Activated T-helper 1 cell treated with anti-CD3 and anti-CD28 coated beads, Interleukin-2, amount 50 U/mL, for 16 hours (primary cell): ENCODE measurements around the gene TTF2.

ENCODE experiments used
- DNase-seq, 2 donors: peaks; one replicate each; pipeline ENCODE4 v3.0.0-alpha.2; 2020; ENCODE audit warnings: low read depth in 1 of 2, low spot score in 1 of 2

The TTF2 gene

DNA sequence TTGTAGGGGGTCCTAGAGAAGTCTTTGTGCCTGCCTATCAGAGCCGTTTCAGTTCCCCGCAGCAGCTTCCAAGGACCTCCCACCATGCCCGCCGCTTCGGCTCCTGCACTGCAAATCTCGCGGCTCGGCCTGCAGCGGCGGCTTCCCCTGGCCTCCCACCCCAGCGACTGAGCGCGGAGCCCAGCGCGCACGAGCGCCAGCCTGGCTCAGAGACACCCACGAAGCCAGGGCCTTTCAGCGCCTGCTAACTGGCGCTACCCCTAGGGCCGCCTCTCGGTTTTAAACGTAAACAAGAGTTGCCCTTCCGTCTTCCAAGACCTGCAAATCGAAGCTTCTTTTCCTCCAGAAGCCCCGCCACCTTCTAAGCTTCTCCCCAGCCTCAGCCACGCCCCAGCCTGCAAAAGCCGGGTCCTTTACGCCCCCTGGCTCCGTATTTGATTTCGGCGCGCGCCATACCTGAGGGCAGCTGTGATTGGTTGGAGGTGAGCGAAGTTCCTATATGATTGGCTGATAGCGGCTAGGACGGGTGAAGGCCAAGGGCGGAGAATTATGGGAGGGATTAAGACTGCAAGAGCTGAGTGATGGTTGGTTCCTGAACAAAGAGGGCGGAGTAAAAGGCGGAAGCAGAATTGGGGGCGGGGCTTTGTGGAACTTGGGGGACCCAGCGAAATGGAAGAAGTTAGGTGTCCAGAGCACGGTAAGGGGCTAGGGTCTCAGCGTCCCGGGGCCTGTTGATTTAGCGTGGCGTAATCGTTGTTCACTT is at the start of gene TTF2:
Gene TTF2 (plus strand): TSS at position 649 of the 763 bp plus-strand sequence. CDS start 21 bp downstream, at position 670.
- peak; percentile 81 to 89 for DNase-seq

DNA sequence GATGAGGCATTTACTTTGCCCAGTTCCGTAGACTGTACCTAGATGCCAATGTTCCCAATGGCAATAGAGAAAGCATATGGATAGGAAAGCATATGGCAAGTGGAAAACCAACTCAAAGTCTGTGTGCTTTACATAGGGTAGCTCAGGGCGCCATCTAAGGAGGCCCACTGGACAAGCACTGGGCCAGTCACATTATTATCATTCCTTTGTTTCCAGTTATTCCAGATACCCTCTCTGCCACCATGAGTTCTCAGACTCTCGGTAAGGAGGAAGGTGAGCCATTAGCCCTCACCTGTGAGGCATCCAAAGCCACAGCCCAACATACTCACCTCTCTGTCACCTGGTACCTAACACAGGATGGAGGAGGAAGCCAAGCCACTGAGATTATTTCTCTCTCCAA is 48.8 kb upstream of the TTF2 start:
- DNase-seq = no peak

GRCh38 chr1:117013309-117013858 is 46.7 kb upstream of the TTF2 start:
- no peak for DNase-seq

DNA sequence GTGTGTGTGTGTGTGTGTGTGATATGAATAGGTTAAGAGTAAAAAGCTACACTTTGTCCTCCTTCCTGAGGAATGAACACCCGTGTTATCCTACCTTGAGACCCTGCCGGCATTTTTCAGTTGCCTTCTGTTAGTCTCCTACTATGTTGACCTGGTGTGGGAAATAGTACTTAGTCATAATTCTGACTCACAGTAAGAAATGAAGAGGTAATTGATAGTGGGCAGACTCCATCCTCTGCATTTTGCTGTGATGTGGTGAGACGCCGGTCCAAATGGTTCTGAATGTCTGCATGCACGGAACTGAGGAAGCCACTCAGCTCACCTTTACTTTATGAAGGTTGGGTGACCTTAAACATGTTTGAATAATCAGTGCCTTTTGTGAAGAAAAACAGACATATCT is 45.9 kb upstream of the TTF2 start:
- DNase-seq = no peak

DNA sequence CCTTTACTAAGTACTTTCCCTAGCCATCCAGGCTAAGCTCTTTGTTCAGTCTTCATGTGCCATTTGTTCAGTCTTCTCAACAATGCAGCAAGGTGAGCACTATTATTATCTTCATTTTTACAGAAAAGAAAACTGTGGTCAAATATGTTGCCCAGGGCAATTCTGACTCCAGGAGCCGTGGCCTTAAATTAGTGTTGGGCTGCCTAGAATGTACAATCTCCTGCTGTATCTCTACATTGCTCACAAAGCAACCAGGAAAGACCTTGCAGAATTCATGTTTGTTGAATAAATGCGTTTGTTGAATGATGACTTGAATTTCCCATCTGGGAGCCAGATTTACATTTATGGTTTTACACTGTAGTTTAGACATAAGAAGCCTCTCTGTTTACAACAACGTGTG is 44.4 kb upstream of the TTF2 start:
- DNase-seq = no peak

GRCh38 chr1:117017062-117017461 is 43.1 kb upstream of the TTF2 start:
- DNase-seq = no peak

DNA sequence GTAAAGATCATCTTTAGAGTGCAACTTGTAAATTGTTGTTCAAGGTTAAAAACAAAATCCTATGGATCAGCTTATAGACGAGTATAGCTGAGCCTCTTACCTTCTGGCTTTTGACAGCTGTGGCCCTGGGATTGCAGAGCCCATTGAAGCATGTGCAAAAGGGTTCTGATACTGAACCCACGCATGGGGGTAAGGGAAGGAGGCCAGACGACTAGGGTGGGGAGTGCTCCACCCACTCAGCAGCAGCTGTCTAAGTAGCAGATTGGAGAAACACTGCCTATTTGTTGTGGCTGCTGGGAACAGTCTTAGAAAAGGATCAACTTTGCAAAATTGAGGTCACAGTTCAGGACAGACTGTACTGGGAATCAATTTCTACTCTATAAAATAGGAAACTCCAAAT is 42.5 kb upstream of the TTF2 start:
- no peak for DNase-seq

- no peak for DNase-seq
Observed at GRCh38 chr1:117020526-117021156, 39.5 kb upstream of the TTF2 start.

DNA sequence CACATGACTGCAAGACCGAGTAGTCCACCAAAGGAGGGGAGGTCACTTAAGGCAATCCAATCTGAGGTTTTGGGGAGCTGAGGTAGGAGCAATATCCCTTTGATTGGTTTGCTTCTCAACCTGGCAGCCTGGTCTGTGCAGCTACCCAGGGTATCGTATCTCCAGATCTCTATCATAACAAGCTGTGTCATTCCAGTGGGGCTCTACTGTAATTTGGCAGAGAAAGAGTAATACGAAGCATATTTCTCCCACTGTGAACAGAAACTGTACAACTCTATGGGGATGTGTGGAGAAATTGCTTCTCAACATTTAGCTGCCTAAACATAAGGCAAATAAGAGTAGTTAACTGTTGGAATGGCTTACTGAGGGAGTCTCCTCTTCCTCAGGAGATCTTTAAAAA is 38.0 kb upstream of the TTF2 start:
- DNase-seq = no peak

- no peak for DNase-seq
Observed at GRCh38 chr1:117025568-117025967, 34.6 kb upstream of the TTF2 start.

DNA sequence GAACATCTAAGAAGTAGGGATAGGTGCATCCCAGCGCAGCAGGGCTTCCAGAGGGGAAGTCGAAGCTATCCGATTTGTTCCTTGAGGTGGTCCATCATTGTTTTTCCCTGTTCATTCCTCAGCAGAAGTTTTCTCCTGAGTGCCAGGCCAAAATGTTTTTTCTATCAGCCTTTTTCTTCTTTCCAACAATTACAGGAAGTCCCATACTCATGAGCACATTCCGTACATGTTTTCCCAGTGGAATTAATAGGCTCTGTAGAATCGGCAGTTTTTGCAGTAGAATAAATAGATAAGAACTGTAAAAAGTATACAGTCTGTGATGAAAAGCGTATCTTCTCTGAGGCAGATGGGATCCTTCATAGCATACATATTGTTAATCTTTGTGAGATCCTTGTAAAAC is 33.8 kb upstream of the TTF2 start:
- no peak for DNase-seq

GRCh38 chr1:117029685-117030084 is 30.4 kb upstream of the TTF2 start:
- no peak for DNase-seq

DNA sequence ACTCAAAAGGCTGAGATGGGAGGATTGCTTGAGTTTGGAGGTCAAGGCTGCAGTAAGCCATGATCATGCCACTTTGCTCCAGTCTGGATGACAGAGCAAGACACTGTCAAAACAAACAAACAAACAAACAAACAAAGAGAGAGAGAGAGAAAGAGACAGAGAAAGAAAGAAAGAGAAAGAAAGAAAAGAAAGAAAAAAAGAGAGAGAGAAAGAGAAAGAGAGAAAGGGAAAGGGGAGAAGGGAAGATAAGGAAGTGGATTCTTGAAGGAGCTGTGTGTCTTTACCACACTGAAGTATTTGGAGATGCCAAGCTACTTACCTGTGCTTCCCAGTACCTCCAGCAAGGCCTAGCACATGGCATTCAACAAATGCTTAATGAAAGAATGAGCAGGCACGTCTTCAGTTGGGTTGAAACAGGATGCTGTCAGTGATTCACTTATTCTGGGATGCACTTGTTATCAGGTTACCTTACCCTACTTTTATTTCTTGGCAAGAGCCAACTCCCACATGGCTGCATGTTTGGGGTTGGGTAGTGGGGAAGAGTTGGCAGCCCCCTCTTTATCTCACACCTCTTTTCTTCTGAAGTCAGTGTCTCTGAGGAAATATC is 29.8 kb upstream of the TTF2 start:
- DNase-seq = no peak

DNA sequence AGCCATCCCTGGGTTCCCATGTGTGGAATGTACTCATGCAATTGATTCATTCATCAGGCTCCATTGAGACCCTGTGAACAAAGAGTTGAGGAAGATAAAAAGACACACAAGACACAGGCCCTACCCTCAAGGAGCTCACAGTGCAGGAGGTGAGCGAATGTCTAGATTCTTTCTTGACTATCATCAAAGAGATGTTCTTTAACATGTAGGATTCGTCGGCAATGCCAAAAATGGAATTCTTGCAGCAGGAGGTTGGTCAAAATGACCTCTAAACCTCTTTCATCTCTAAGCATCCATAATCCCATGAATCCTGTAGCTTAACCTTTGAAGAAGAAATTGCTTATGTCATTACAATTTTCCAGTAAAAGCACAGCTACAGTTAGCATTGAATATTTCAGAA is 27.9 kb upstream of the TTF2 start:
- no peak for DNase-seq

DNA sequence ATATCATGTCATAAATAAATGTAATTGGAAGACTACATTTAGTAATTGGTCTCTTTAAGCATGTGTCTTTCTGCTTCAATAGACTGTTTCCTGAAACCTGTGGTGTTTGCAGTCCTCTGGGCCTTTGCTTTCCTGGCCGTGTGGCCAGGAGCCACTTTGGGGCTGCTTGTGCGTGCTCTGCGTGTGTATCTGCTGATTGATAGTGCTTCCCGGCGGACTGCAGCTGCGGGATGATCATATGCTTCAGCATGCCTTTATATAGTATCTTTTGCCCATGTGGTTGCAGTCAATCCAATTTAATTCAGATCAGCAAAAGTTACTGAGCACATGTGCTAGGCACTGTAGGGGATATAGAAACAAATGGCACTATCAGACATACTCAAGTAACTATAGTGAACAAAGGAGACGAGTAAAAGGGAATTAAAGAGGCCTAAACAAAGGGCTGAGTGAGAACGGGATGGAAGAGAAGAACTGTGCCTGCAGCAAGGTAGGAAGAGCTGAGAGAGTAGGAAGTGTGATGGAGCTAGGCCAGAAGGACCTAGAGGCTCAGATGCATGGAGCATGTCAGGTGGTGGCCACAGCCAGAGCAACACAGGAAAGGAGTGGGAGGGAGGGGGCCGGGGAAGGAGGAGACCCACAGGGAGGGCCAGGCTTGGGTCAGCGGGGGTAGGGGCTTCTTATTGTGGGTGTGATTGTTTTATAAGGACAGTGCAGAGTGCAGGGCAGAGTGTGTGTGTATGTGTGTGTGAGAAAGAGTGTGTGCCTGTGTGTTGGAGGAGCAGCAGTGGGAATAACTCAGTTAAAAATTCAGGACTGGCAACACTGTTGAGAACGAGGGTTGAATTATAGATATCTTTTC is 27.2 kb upstream of the TTF2 start:
- DNase-seq = no peak

DNA sequence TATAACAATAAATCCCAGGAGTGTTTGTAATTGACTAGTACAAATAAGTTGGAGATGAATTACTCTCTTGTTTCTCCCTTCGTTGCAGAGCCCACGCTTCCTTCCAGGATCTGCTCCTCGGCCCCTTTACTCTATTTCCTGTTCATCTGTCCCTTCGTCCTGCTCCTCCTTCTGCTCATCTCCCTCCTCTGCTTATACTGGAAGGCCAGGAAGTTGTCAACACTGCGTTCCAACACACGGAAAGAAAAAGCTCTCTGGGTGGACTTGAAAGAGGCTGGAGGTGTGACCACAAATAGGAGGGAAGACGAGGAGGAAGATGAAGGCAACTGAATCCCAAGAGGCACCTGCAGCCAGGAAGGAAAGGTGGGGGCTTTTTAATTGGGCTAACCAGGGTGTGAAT is 26.4 kb upstream of the TTF2 start:
- DNase-seq = no peak

- DNase-seq = no peak
Observed at GRCh38 chr1:117034791-117035290, 25.3 kb upstream of the TTF2 start.

- no peak for DNase-seq
Observed at GRCh38 chr1:117036018-117036461, 24.1 kb upstream of the TTF2 start.

- no peak for DNase-seq
Observed at GRCh38 chr1:117037802-117038201, 22.3 kb upstream of the TTF2 start.

- no peak for DNase-seq
Observed at GRCh38 chr1:117038236-117038635, 21.9 kb upstream of the TTF2 start.

- DNase-seq = no peak
Observed at GRCh38 chr1:117044217-117044616, 15.9 kb upstream of the TTF2 start.
